Measurements from ENCODE around the gene DIPK1A.

DNA sequence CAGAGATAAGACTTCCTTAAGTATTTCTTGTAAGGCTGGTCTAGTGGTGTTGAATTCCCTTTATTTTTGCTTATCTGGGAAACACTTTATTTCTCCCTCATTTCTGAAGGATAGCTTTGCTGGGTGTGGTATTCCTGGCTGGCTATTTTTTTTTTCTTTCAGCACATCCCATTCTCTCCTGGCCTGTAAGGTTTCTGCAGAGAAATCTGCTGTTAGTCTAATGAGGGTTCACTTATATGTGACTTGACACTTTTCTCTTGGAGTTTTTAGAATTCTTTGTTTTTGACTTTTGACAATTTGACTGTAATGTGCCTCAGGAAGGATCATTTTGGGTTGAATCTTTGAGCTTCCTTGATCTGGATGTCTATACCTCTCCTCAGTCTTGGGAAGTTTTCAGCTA is 61.5 kb downstream of the DIPK1A start:
- TF ChIP-seq, protein P1, sequence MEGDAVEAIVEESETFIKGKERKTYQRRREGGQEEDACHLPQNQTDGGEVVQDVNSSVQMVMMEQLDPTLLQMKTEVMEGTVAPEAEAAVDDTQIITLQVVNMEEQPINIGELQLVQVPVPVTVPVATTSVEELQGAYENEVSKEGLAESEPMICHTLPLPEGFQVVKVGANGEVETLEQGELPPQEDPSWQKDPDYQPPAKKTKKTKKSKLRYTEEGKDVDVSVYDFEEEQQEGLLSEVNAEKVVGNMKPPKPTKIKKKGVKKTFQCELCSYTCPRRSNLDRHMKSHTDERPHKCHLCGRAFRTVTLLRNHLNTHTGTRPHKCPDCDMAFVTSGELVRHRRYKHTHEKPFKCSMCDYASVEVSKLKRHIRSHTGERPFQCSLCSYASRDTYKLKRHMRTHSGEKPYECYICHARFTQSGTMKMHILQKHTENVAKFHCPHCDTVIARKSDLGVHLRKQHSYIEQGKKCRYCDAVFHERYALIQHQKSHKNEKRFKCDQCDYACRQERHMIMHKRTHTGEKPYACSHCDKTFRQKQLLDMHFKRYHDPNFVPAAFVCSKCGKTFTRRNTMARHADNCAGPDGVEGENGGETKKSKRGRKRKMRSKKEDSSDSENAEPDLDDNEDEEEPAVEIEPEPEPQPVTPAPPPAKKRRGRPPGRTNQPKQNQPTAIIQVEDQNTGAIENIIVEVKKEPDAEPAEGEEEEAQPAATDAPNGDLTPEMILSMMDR (IDR thresholded peaks at IDR 0.05): no peak
- no peak for TF ChIP-seq POLR2A (IDR thresholded peaks at IDR 0.05)
